SK-N-MC (cell line): Measurements from ENCODE around the gene ZMYM3.
"Not testable (repeated sequence)": the region's sequence is repeated elsewhere in the genome, so short reads cannot be mapped to it uniquely, and the experiment has no call there.

Experiments used
- DNase-seq: peaks from one replicate; pipeline ENCODE4 v3.0.0-alpha.2; 2011; ENCODE audit warnings: low read depth, low spot score
- H3K27ac ChIP-seq: fragments of 200-600 bp; sonication (generic); 2 replicates; pipeline ENCODE4 v1.5.1; 2016; ENCODE audit warnings: mixed run types
- H3K36me3 ChIP-seq: fragments of 200-600 bp; sonication (generic); 2 replicates; pipeline ENCODE4 v1.6.1; 2017; ENCODE audit warnings: antibody characterized with exemption, low read length, mixed read lengths; ENCODE audit not compliant: insufficient read depth
- H3K4me3 ChIP-seq: fragments of 200-600 bp; sonication (generic); 2 replicates; pipeline ENCODE4 v1.5.1; 2016
- H3K9ac ChIP-seq: fragments of 200-600 bp; sonication (generic); 2 replicates; pipeline ENCODE4 v1.8.0; 2017; ENCODE audit warnings: mixed run types, mixed read lengths; ENCODE audit not compliant: insufficient read length
- H3K9me3 ChIP-seq: fragments of 200-600 bp; sonication (generic); 2 replicates; pipeline ENCODE4 v1.6.1; 2017; ENCODE audit warnings: low read depth, mild to moderate bottlenecking, antibody characterized with exemption, low read length, moderate library complexity, mixed read lengths
- EZH2 ChIP-seq: fragments of 200-600 bp; sonication (generic); IDR thresholded peaks from one replicate; pipeline ENCODE4 v1.6.1; 2017; ENCODE audit warnings: antibody characterized with exemption
- FOXP2 ChIP-seq: optimal IDR thresholded peaks from 2 replicates; pipeline ENCODE3; 2011; ENCODE audit warnings: mild to moderate bottlenecking, moderate library complexity; ENCODE audit not compliant: insufficient read depth; ENCODE audit errors: extremely low read length, control extremely low read depth
- POLR2AphosphoS5 ChIP-seq: IDR thresholded peaks from 2 replicates; pipeline ENCODE4 v1.6.1; 2012; ENCODE audit warnings: mild to moderate bottlenecking, low read depth, low read length, borderline replicate concordance

The ZMYM3 gene

GRCh38 chrX:71254092-71254963 lies at the start of gene ZMYM3:
ZMYM3 (minus strand) TSS chrX:71254140; CDS start chrX:71253255, 885 bp downstream.
- Histone ChIP-seq H3K27ac (peak within 1 kb of the TSS; percentile 80), H3K36me3 (peaks cover 15% of the 10 kb centered on the region), H3K4me3 (peak within 1 kb of the TSS; percentile 90), H3K9ac (peak within 1 kb of the TSS; percentile 86), H3K9me3 (no peaks in the 10 kb centered on the region)
- no peak for DNase-seq
- TF ChIP-seq FOXP2 (no peak), POLR2AphosphoS5 (peak; percentile 52), EZH2 (no peak)

GRCh38 chrX:71302461-71303213 lies 48.7 kb upstream of the ZMYM3 start:
- peaks cover 43% of the 10 kb centered on the region for H3K36me3 ChIP-seq
- TF ChIP-seq EZH2, result no peak
- TF ChIP-seq FOXP2, result no peak
- TF ChIP-seq POLR2AphosphoS5, result no peak; the same call in 1 of the 2 replicates
- no peak overlapping the region for H3K27ac ChIP-seq
- H3K9me3 ChIP-seq, result no peaks in the 10 kb centered on the region
- no peak for DNase-seq
- no peak overlapping the region for H3K4me3 ChIP-seq
- H3K9ac ChIP-seq, result no peak overlapping the region

- TF ChIP-seq EZH2 (no peak), FOXP2 (no peak), POLR2AphosphoS5 (peak; percentile 52; the same call in 1 of the 2 replicates)
- H3K9ac ChIP-seq, result no peak within 1 kb of the TSS
- 0 out of 2 replicates have a peak within 1 kb of the TSS, but pooled peaks have one; percentile 1 for H3K27ac ChIP-seq
- no peak for DNase-seq
- no peaks in the 10 kb centered on the region for H3K9me3 ChIP-seq
- H3K36me3 ChIP-seq, result peaks cover 55% of the 10 kb centered on the region
- no peak within 1 kb of the TSS for H3K4me3 ChIP-seq
Observed at GRCh38 chrX:71301195-71301924, 47.4 kb upstream of the ZMYM3 start, which contains the start of gene ITGB1BP2. ITGB1BP2 (plus strand) TSS chrX:71301750; CDS start chrX:71301807, 57 bp downstream.

GRCh38 chrX:71300495-71300894 lies 46.6 kb upstream of the ZMYM3 start:
- peaks cover 64% of the 10 kb centered on the region for H3K36me3 ChIP-seq
- H3K27ac ChIP-seq, H3K4me3 ChIP-seq, DNase-seq, H3K9ac ChIP-seq, H3K9me3 ChIP-seq: not testable (repeated sequence)

- H3K36me3 ChIP-seq, result peaks cover 61% of the 10 kb centered on the region
- DNase-seq, H3K9me3 ChIP-seq, H3K27ac ChIP-seq, H3K9ac ChIP-seq, H3K4me3 ChIP-seq: not testable (repeated sequence)
Observed at GRCh38 chrX:71300064-71300463, 46.1 kb upstream of the ZMYM3 start.

GRCh38 chrX:71298119-71298518 lies 44.2 kb upstream of the ZMYM3 start:
- TF ChIP-seq FOXP2 (no peak), POLR2AphosphoS5 (no peak), EZH2 (no peak)
- H3K36me3 ChIP-seq, result peaks cover 68% of the 10 kb centered on the region

DNA sequence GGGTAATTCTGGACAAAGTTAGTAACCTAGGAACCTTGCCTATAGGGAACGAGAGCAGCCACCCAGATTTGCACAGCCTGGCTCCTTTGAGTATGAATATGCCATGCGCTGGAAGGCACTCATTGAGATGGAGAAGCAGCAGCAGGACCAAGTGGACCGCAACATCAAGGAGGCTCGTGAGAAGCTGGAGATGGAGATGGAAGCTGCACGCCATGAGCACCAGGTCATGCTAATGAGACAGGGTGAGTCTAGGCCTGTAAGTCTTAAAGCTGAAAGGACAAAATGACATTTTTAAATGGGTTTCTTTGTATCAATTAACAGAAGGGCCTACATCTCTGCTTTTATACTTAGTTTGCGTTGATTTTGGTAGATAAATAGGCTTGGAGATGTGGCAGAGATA lies 42.9 kb upstream of the ZMYM3 start:
- Histone ChIP-seq H3K9me3 (no peaks in the 10 kb centered on the region), H3K27ac (no peak overlapping the region), H3K36me3 (peaks cover 73% of the 10 kb centered on the region), H3K4me3 (no peak overlapping the region), H3K9ac (no peak overlapping the region)
- TF ChIP-seq EZH2, result no peak
- TF ChIP-seq FOXP2, result no peak
- TF ChIP-seq POLR2AphosphoS5, result no peak
- no peak for DNase-seq

More at GRCh38 chrX:71298119-71298518, 44.2 kb upstream of the ZMYM3 start:
- H3K9ac ChIP-seq, result no peak overlapping the region
- DNase-seq, result no peak
- H3K27ac ChIP-seq, result no peak overlapping the region
- H3K4me3 ChIP-seq, result no peak overlapping the region
- H3K9me3 ChIP-seq, result no peaks in the 10 kb centered on the region
